LNCaP clone FGC (cell line): Measurements from ENCODE around the gene KLHL6.

Experiments
- DNase-seq: peaks from one replicate; pipeline ENCODE4 v3.0.0-alpha.2; 2011; ENCODE audit warnings: low read depth
- H3K4me3 ChIP-seq: 2 replicates; pipeline ENCODE4 v1.5.1; 2011; ENCODE audit warnings: mild to moderate bottlenecking, low read depth, low read length, control low read depth
- TF ChIP-seq, protein P1 (sequence below): IDR thresholded peaks from 2 replicates; pipeline ENCODE4 v1.5.1; 2012; ENCODE audit warnings: mild to moderate bottlenecking; ENCODE audit not compliant: control insufficient read depth, insufficient read depth; ENCODE audit errors: extremely low read depth

KLHL6 gene

GRCh38 chr3:183498634-183499033 is 56.9 kb downstream of the KLHL6 start:
- H3K4me3 ChIP-seq: no peak overlapping the region
- DNase-seq: no peak
- TF ChIP-seq, protein P1, sequence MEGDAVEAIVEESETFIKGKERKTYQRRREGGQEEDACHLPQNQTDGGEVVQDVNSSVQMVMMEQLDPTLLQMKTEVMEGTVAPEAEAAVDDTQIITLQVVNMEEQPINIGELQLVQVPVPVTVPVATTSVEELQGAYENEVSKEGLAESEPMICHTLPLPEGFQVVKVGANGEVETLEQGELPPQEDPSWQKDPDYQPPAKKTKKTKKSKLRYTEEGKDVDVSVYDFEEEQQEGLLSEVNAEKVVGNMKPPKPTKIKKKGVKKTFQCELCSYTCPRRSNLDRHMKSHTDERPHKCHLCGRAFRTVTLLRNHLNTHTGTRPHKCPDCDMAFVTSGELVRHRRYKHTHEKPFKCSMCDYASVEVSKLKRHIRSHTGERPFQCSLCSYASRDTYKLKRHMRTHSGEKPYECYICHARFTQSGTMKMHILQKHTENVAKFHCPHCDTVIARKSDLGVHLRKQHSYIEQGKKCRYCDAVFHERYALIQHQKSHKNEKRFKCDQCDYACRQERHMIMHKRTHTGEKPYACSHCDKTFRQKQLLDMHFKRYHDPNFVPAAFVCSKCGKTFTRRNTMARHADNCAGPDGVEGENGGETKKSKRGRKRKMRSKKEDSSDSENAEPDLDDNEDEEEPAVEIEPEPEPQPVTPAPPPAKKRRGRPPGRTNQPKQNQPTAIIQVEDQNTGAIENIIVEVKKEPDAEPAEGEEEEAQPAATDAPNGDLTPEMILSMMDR: no peak

- no peak for DNase-seq
- no peak overlapping the region for H3K4me3 ChIP-seq
- TF ChIP-seq, protein P1: no peak
Observed at GRCh38 chr3:183497313-183497712, 58.2 kb downstream of the KLHL6 start.

DNA sequence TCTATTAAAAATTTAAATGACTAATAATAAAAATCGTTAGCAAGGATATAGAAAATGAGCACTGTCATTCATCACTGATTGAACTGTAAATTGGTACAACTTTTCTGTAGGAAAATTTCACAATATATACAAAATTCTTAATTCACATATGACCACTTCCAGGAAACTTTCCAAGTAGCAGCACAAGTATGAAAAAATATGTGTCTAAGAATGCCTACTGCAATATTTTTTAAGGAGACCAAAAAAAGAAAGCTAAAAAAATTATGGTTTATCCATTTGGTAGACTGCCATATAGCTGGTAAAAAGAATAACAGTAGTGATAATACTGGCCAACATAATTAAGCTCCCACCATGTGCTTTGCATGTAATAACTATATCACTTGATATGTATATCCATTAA is 59.2 kb downstream of the KLHL6 start:
- H3K4me3 ChIP-seq: no peak overlapping the region
- TF ChIP-seq, protein P1: no peak
- no peak for DNase-seq

DNA sequence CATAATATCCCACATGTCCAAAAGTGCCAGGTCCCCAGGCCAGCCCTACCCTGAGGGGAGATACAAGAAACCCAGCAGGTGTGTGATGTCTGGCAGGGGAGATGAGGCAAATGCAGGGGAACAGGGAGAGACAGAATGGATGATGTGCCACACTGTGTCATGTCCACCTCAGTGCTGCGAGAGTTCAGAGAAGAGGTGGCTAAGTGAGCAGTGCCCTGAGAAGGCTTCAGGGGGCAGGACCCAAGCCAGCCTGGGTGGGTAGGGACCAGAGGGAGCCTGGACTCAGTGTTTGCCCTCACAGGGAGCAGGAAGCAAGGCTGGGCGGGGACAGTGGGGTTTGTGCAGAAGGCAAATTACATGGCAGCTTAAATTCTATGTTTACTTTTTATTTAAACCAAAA is 61.2 kb downstream of the KLHL6 start:
- no peak for DNase-seq
- TF ChIP-seq, protein P1: no peak
- H3K4me3 ChIP-seq: no peak overlapping the region

DNA sequence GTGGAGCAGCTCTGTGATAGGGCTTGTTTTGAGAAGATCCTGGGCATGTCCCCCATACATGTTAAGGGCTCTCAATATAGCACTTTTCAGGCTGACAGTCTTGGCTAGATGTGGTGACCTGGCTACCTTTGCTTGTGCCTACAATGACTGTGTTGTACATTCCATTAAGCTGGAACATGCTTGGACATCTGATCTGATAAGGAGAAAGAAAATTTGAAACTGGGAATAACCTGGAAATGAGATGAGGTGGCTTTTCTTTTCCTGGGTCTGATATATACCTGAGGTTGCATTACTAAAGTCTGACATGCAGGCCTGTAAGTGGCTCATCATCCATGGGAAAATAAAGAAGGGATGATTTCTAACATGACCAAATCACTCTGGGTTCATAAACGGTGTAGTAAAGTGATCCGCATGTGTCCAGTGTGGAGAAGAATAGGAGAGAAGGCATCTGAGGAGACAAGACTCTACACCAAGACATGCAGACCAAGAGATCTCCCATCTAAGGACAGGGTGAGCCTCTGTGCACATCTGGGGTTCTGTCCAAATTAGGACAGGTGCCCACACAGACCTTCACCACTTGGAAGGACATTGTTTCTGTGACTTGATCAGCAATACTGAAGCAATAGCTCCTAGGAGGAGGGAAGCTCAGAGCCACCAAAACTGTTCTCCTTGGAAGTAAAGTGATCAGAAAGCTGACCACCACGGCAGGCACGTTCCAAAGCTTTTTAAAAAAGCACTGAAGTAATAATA is 62.0 kb downstream of the KLHL6 start:
- TF ChIP-seq, protein P1: no peak
- no peak overlapping the region for H3K4me3 ChIP-seq
- no peak for DNase-seq

DNA sequence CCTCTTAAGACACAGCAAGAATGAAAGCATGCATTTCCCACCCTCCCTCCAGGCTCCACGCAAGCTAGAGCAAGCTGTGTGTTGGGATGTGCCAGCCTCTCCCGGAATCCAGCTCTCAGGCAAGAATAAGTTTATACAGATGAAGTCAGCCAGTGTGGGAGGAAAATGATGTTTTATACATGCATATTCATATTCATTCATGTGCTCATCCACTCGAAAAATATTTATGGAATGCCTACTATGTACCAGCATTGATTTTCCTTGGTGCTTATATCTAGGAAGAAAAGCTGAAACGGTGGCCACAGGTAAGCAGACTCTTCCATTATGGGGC is 62.7 kb downstream of the KLHL6 start:
- H3K4me3 ChIP-seq: no peak overlapping the region
- TF ChIP-seq, protein P1: no peak
- DNase-seq: no peak
